Measurements from ENCODE around the gene OOSP1. TPM values are rescaled to one million over a fixed set of nuclear protein-coding genes. Genes with fewer than 3 reads are reported as not detected.

The OOSP1 gene
- total RNA-seq, 6 experiments from 2014 or later, result not detected

- Mint-ChIP-seq H3K27ac (no peak overlapping the region), H3K4me3 (no peak overlapping the region)
- no peak for DNase-seq
Observed at GRCh38 chr11:59957094-59957493, 18.9 kb downstream of the OOSP1 start.

GRCh38 chr11:59960502-59961381 is 22.5 kb downstream of the OOSP1 start:
- peaks cover 5% of the 10 kb centered on the region; the same call in 1 of the 2 replicates for H3K9me3 Mint-ChIP-seq
- TF ChIP-seq CTCF (IDR thresholded peaks at IDR 0.05), result no peak
- no peaks in the 10 kb centered on the region for H3K36me3 Mint-ChIP-seq (ENCODE audit: low read depth)
- H3K27me3 Mint-ChIP-seq (ENCODE audit: insufficient read depth), result no peaks in the 10 kb centered on the region
- no peak for DNase-seq
- no peak overlapping the region for H3K27ac Mint-ChIP-seq
- no peak overlapping the region for H3K4me3 Mint-ChIP-seq
- H3K4me1 Mint-ChIP-seq (ENCODE audit: low read depth), result no peaks in the 10 kb centered on the region; the same call in 1 of the 2 replicates

More at GRCh38 chr11:59957094-59957493, 18.9 kb downstream of the OOSP1 start:
- H3K36me3 Mint-ChIP-seq (ENCODE audit: low read depth), result no peaks in the 10 kb centered on the region
- H3K4me1 Mint-ChIP-seq (ENCODE audit: low read depth), result no peaks in the 10 kb centered on the region; the same call in 1 of the 2 replicates
- H3K27me3 Mint-ChIP-seq (ENCODE audit: insufficient read depth), result no peaks in the 10 kb centered on the region
- TF ChIP-seq CTCF (IDR thresholded peaks at IDR 0.05), result no peak
- H3K9me3 Mint-ChIP-seq, result no peaks in the 10 kb centered on the region

GRCh38 chr11:59962107-59962482 is 23.9 kb downstream of the OOSP1 start:
- H3K27me3 Mint-ChIP-seq (ENCODE audit: insufficient read depth), result no peaks in the 10 kb centered on the region
- TF ChIP-seq CTCF (IDR thresholded peaks at IDR 0.05), result no peak
- H3K36me3 Mint-ChIP-seq (ENCODE audit: low read depth), result no peaks in the 10 kb centered on the region
- no peak overlapping the region for H3K27ac Mint-ChIP-seq
- H3K4me3 Mint-ChIP-seq, result no peak overlapping the region
- DNase-seq, result no peak
- H3K9me3 Mint-ChIP-seq, result peaks cover 5% of the 10 kb centered on the region; the same call in 1 of the 2 replicates
- no peaks in the 10 kb centered on the region; the same call in 1 of the 2 replicates for H3K4me1 Mint-ChIP-seq (ENCODE audit: low read depth)

- H3K4me3 Mint-ChIP-seq, result no peak within 1 kb of the TSS
- H3K27ac Mint-ChIP-seq, result no peak within 1 kb of the TSS
- H3K4me1 Mint-ChIP-seq (ENCODE audit: low read depth), result no peaks in the 10 kb centered on the region
- H3K9me3 Mint-ChIP-seq, result peaks cover 10% of the 10 kb centered on the region; the same call in 1 of the 2 replicates
- H3K36me3 Mint-ChIP-seq (ENCODE audit: low read depth), result no peaks in the 10 kb centered on the region
- H3K27me3 Mint-ChIP-seq (ENCODE audit: insufficient read depth), result no peaks in the 10 kb centered on the region
- TF ChIP-seq CTCF (IDR thresholded peaks at IDR 0.05), result no peak
- DNase-seq, result no peak
Observed at GRCh38 chr11:59963733-59964132, 25.5 kb downstream of the OOSP1 start, which contains the start of gene OOSP4A. Gene OOSP4A (plus strand): TSS chr11:59964033. CDS start chr11:59964033, 0 bp downstream.

GRCh38 chr11:59965424-59965823 is 27.2 kb downstream of the OOSP1 start:
- no peak for TF ChIP-seq CTCF (IDR thresholded peaks at IDR 0.05)
- Mint-ChIP-seq H3K27me3 (ENCODE audit: insufficient read depth) (no peaks in the 10 kb centered on the region), H3K4me3 (no peak overlapping the region), H3K36me3 (ENCODE audit: low read depth) (no peaks in the 10 kb centered on the region), H3K4me1 (ENCODE audit: low read depth) (no peaks in the 10 kb centered on the region), H3K9me3 (peaks cover 10% of the 10 kb centered on the region; the same call in 1 of the 2 replicates), H3K27ac (no peak overlapping the region)
- DNase-seq, result no peak
